AG04449 (cell line): ENCODE results near the gene IFNG.

Experiments used
- CTCF ChIA-PET: fragments of 350-600 bp; formaldehyde crosslinking; extraction: SDS; loops from one replicate; lab custom pipeline; 2021; ENCODE audit warnings: antibody characterized with exemption; lab: Yijun Ruan, JAX
- POLR2A ChIA-PET: fragments of 400-600, 350-600 bp; formaldehyde crosslinking; extraction: SDS; loops from one replicate; lab custom pipeline; 2020; ENCODE audit warnings: antibody characterized with exemption, inconsistent platforms; lab: Yijun Ruan, JAX
- DNase-seq: peaks from one replicate; pipeline ENCODE4 v3.0.0-alpha.2; 2010; ENCODE audit warnings: low read depth, low spot score
- H3K4me3 ChIP-seq: 2 replicates; pipeline ENCODE4 v1.5.1; 2011; ENCODE audit warnings: low read depth, mild to moderate bottlenecking, control low read depth, low read length
- TF ChIP-seq, protein P1 (sequence below): IDR thresholded peaks from one replicate; pipeline ENCODE4 v1.5.1; 2011; ENCODE audit warnings: mild to moderate bottlenecking, moderate library complexity, low read length, control low read depth, inconsistent platforms; ENCODE audit not compliant: insufficient read depth; ENCODE audit errors: missing control alignments

IFNG gene

DNA sequence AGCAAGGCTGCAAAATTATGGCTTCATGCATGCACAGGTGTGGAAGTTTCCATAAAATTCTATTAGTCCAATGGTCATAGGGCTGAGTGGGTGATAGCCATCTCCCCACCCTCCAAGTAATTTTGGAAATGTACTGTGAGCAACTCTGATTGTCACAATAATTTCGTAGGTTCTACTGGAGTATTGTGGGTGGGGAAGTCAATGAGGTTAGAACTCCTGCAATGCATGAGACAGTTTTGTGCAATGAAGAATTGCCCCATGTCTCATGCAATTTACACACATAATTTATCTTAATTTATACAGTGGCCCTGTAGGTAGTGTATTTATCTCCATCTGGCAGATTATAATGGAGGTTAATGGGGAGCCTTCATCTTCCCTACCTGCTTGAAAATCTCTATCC is 20.5 kb downstream of the IFNG start:
- DNase-seq = no peak
- ChIA-PET CTCF (no interaction called here), POLR2A (no interaction called here)
- TF ChIP-seq, protein P1, sequence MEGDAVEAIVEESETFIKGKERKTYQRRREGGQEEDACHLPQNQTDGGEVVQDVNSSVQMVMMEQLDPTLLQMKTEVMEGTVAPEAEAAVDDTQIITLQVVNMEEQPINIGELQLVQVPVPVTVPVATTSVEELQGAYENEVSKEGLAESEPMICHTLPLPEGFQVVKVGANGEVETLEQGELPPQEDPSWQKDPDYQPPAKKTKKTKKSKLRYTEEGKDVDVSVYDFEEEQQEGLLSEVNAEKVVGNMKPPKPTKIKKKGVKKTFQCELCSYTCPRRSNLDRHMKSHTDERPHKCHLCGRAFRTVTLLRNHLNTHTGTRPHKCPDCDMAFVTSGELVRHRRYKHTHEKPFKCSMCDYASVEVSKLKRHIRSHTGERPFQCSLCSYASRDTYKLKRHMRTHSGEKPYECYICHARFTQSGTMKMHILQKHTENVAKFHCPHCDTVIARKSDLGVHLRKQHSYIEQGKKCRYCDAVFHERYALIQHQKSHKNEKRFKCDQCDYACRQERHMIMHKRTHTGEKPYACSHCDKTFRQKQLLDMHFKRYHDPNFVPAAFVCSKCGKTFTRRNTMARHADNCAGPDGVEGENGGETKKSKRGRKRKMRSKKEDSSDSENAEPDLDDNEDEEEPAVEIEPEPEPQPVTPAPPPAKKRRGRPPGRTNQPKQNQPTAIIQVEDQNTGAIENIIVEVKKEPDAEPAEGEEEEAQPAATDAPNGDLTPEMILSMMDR = no peak
- H3K4me3 ChIP-seq = no peak overlapping the region

DNA sequence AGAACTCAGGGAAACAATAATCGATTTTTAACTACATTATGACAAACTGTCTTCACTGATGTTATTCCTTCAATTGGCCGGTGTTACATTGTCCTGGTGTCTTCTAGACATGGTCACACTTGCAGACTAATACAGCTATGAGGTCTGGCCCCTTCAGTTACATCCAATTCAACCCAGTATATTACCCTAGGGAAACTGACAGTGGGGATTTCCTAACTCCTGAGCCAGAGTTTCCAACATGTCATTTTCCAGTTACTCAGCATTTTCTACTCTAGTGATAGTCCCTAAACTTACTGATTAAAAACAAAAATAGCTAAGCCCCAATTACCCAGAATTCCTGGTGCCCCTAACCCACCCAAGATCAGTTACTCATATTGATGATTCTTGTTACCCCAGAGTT is 21.1 kb downstream of the IFNG start:
- no peak for DNase-seq
- POLR2A ChIA-PET = no interaction called here
- CTCF ChIA-PET = no interaction called here
- H3K4me3 ChIP-seq = no peak overlapping the region
- TF ChIP-seq, protein P1 = no peak

DNA sequence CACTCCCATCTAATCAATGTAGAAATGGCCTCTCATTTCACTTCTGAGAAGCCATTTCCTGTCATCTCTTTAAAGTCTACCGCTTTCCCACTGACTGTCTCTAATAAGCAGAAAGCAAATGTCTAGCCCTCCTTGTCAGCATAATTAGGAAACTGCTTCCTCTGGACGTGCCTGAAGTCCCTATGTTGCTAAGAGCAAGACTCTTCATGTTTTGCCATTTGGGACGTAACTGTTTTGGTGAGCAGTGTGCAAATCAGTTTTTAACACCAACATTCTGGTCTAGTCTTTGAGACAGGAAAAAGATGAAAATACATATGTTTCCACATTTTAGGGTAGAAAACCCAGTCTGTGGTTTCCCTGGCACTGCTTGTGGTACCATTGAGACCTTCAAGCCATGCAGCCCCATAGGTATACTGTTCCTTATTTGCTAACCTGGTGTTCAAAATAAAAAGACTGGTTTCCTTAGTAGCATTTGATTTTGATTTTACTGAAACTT is 22.2 kb downstream of the IFNG start:
- ChIA-PET CTCF (no interaction called here), POLR2A (no interaction called here)
- TF ChIP-seq, protein P1 = no peak
- H3K4me3 ChIP-seq = no peak overlapping the region
- DNase-seq = no peak

- TF ChIP-seq, protein P1 = no peak
- CTCF ChIA-PET = interaction anchor here (0.9 kb wide), 1 partner anchor 23 kb away, joined by 4 read pairs; no protein-coding TSS in a partner anchor
- POLR2A ChIA-PET = no interaction called here
- DNase-seq = no peak
- no peak overlapping the region for H3K4me3 ChIP-seq
These were observed 24.0 kb downstream of the IFNG start for GRCh38 chr12:68135520-68135919.

GRCh38 chr12:68131867-68132414 is 27.6 kb downstream of the IFNG start:
- no peak for DNase-seq
- CTCF ChIA-PET = no interaction called here
- TF ChIP-seq, protein P1 = no peak
- no peak overlapping the region for H3K4me3 ChIP-seq
- POLR2A ChIA-PET = no interaction called here

DNA sequence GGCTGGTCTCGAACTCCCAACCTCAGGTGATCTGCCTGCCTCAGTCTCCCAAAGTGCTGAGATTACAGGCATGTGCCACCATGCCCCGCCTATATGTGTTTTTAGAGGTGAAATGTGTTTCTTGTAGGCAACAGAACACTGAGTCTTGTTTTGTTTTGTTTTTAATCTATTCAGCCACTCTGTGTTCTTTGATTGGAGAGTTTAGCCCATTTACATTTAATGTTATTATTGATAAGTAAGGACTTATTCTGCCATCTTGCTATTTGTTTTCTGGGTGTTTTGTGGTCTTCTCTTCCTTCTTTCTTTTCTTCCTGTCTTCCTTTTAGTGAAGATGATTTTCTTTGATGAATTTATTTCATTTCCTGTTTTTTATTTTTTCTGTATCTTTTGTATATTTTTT is 29.6 kb downstream of the IFNG start:
- ChIA-PET CTCF (no interaction called here), POLR2A (no interaction called here)
- DNase-seq = no peak
- no peak overlapping the region for H3K4me3 ChIP-seq
- TF ChIP-seq, protein P1 = no peak
